ENCODE measurements around the gene ANGPTL4.

DNA sequence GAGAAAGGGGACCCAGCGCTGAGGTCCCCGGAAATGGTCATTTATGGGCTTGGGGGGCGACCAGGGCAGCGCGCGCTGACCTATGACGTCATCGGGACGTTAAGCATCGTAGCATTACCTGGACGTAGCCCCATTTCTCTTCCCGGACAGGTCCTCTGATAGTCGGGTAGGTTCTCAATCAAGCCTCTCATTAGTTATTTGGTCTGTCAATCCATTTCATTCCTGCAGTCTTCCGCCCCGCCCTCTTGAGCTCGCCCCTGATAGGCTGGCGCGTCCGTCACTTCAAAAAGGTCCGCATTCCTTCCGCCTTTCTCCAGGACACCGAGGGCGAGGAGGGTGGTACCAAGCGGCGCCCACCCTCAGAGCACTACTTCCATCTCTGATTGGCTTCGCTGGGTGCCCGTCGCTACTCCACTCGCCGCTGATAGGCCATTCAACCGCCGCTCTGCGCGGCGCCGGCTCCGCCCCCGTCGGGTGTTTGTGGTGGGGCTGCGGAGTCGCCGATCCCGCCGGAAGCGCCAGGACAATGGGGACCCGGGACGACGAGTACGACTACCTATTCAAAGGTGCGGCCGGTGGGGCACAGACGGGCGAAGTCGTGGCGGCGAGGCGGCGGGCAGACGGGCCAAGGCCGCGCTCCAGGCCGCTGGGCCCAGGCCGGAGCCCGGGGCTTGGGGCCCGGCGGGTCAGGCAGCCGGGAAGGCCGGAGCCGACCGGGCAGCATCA lies 26.1 kb downstream of the ANGPTL4 start, which contains the start of gene RAB11B:
- TF ChIP-seq, protein P1, sequence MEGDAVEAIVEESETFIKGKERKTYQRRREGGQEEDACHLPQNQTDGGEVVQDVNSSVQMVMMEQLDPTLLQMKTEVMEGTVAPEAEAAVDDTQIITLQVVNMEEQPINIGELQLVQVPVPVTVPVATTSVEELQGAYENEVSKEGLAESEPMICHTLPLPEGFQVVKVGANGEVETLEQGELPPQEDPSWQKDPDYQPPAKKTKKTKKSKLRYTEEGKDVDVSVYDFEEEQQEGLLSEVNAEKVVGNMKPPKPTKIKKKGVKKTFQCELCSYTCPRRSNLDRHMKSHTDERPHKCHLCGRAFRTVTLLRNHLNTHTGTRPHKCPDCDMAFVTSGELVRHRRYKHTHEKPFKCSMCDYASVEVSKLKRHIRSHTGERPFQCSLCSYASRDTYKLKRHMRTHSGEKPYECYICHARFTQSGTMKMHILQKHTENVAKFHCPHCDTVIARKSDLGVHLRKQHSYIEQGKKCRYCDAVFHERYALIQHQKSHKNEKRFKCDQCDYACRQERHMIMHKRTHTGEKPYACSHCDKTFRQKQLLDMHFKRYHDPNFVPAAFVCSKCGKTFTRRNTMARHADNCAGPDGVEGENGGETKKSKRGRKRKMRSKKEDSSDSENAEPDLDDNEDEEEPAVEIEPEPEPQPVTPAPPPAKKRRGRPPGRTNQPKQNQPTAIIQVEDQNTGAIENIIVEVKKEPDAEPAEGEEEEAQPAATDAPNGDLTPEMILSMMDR (IDR thresholded peaks at IDR 0.05): no peak
- TF ChIP-seq EZH2 (IDR thresholded peaks at IDR 0.05; ENCODE audit: borderline replicate concordance, insufficient read depth, low read depth, low read length, poor library complexity, severe bottlenecking): no peak

Measured in B cell (primary cell).